H9 (cell line): Measurements from ENCODE around the gene COASY. TPM values are rescaled to one million over a fixed set of nuclear protein-coding genes. Genes with fewer than 3 reads are reported as not detected.

Source experiments
- DNase-seq: peaks from one replicate; pipeline ENCODE4 v3.0.0-alpha.2; 2017
- H2AFZ ChIP-seq: one replicate; pipeline ENCODE4 v1.6.1; 2013; ENCODE audit warnings: mild to moderate bottlenecking, low read length, control low read depth, moderate library complexity
- H2AK5ac ChIP-seq: 2 replicates; pipeline ENCODE4 v1.6.1; 2013; ENCODE audit warnings: low read length, control low read depth, mixed read lengths; ENCODE audit not compliant: insufficient read length
- H2BK120ac ChIP-seq: one replicate; pipeline ENCODE4 v1.6.1; 2013; ENCODE audit warnings: low read depth, mild to moderate bottlenecking, low read length, control low read depth, inconsistent platforms; ENCODE audit not compliant: poor library complexity, severe bottlenecking
- H2BK12ac ChIP-seq: 2 replicates; pipeline ENCODE4 v1.6.1; 2013; ENCODE audit warnings: low read length, control low read depth, mixed read lengths, low read depth; ENCODE audit not compliant: insufficient read length
- H2BK15ac ChIP-seq: 2 replicates; pipeline ENCODE4 v1.6.1; 2013; ENCODE audit warnings: low read depth, low read length, control low read depth
- H2BK20ac ChIP-seq: one replicate; pipeline ENCODE4 v1.6.1; 2013; ENCODE audit warnings: low read depth, mild to moderate bottlenecking, low read length, control low read depth, inconsistent platforms; ENCODE audit not compliant: poor library complexity, severe bottlenecking
- H2BK5ac ChIP-seq: 2 replicates; pipeline ENCODE4 v1.6.1; 2013; ENCODE audit warnings: low read length, control low read depth, mixed read lengths; ENCODE audit not compliant: insufficient read length
- H3K14ac ChIP-seq: 2 replicates; pipeline ENCODE4 v1.6.1; 2013; ENCODE audit warnings: low read length, control low read depth; ENCODE audit not compliant: insufficient read depth
- H3K18ac ChIP-seq: 2 replicates; pipeline ENCODE4 v1.6.1; 2013; ENCODE audit warnings: low read depth, mild to moderate bottlenecking, mixed read lengths, low read length, control low read depth; ENCODE audit not compliant: insufficient read length
- H3K23ac ChIP-seq: 2 replicates; pipeline ENCODE4 v1.6.1; 2013; ENCODE audit warnings: low read length, control low read depth, mixed read lengths, low read depth; ENCODE audit not compliant: insufficient read length
- H3K23me2 ChIP-seq: 2 replicates; pipeline ENCODE4 v1.6.1; 2013; ENCODE audit warnings: low read depth, mild to moderate bottlenecking, mixed read lengths, low read length, control low read depth; ENCODE audit not compliant: insufficient read length, poor library complexity, severe bottlenecking
- H3K27ac ChIP-seq: 2 replicates; pipeline ENCODE4 v1.5.1; 2013; ENCODE audit warnings: low read length, control low read depth, mixed read lengths, low read depth; ENCODE audit not compliant: insufficient read length
- H3K27me3 ChIP-seq: 2 replicates; pipeline ENCODE4 v1.6.1; 2013; ENCODE audit warnings: low read length, control low read depth, inconsistent platforms; ENCODE audit not compliant: insufficient read depth
- H3K4ac ChIP-seq: 2 replicates; pipeline ENCODE4 v1.6.1; 2013; ENCODE audit warnings: low read depth, mild to moderate bottlenecking, control low read depth, inconsistent platforms, low read length, moderate library complexity
- H3K4me1 ChIP-seq: 2 replicates; pipeline ENCODE4 v1.6.1; 2013; ENCODE audit warnings: low read length, control low read depth, inconsistent platforms; ENCODE audit not compliant: insufficient read depth
- H3K4me2 ChIP-seq: 2 replicates; pipeline ENCODE4 v1.6.1; 2013; ENCODE audit warnings: low read length, control low read depth, mixed read lengths; ENCODE audit not compliant: insufficient read length, insufficient read depth
- H3K56ac ChIP-seq: 2 replicates; pipeline ENCODE4 v1.6.1; 2013; ENCODE audit warnings: low read depth, mild to moderate bottlenecking, mixed read lengths, low read length, control low read depth; ENCODE audit not compliant: insufficient read length
- H3K79me1 ChIP-seq: 2 replicates; pipeline ENCODE4 v1.6.1; 2013; ENCODE audit warnings: low read depth, mild to moderate bottlenecking, moderate library complexity, low read length, control low read depth, inconsistent platforms; ENCODE audit not compliant: insufficient read depth, poor library complexity, severe bottlenecking
- H3K79me2 ChIP-seq: 2 replicates; pipeline ENCODE4 v1.6.1; 2013; ENCODE audit warnings: low read length, control low read depth, inconsistent platforms; ENCODE audit not compliant: insufficient read depth
- H3K9ac ChIP-seq: 2 replicates; pipeline ENCODE4 v1.6.1; 2013; ENCODE audit warnings: low read length, control low read depth, mixed read lengths; ENCODE audit not compliant: insufficient read length; ENCODE audit errors: extremely low read depth
- H3K9me3 ChIP-seq: one replicate; pipeline ENCODE4 v1.6.1; 2013; ENCODE audit warnings: low read depth, low read length, inconsistent platforms; ENCODE audit not compliant: control insufficient read depth
- H3T11ph ChIP-seq: one replicate; pipeline ENCODE4 v1.6.1; 2013; ENCODE audit warnings: mild to moderate bottlenecking, low read length, control low read depth, inconsistent platforms
- H4K20me1 ChIP-seq: one replicate; pipeline ENCODE4 v1.6.1; 2013; ENCODE audit not compliant: control insufficient read depth, insufficient read length, insufficient read depth
- H4K5ac ChIP-seq: 2 replicates; pipeline ENCODE4 v1.6.1; 2013; ENCODE audit warnings: low read depth, mild to moderate bottlenecking, mixed read lengths, low read length, control low read depth; ENCODE audit not compliant: insufficient read length
- H4K8ac ChIP-seq: replicated peaks from 2 replicates; pipeline ENCODE4 v1.6.1; 2013; ENCODE audit warnings: low read length, control low read depth, mixed read lengths, low read depth; ENCODE audit not compliant: insufficient read length
- H4K91ac ChIP-seq: 2 replicates; pipeline ENCODE4 v1.6.1; 2013; ENCODE audit warnings: low read depth, mild to moderate bottlenecking, moderate library complexity, mixed read lengths, low read length, control low read depth; ENCODE audit not compliant: insufficient read length
- H3K27ac Mint-ChIP-seq, 3 experiments: 2 replicates in 2 of 3; 3 replicates in 1 of 3; pipeline ENCODE4 v1.8.0; 2020 to 2021; ENCODE audit warnings: mixed read lengths in 3 of 3, mild to moderate bottlenecking in 1 of 3, moderate library complexity in 1 of 3
- H3K27me3 Mint-ChIP-seq: 2 replicates; pipeline ENCODE4 v1.8.0; 2021; ENCODE audit warnings: low read depth, mild to moderate bottlenecking, moderate library complexity, mixed read lengths
- H3K36me3 Mint-ChIP-seq, 3 experiments: 2 replicates in 2 of 3; 3 replicates in 1 of 3; pipeline ENCODE4 v1.8.0; 2020 to 2021; ENCODE audit warnings: low read depth in 3 of 3, mixed read lengths in 3 of 3; ENCODE audit not compliant: insufficient read depth in 1 of 3
- H3K4me1 Mint-ChIP-seq, 2 experiments: 2 replicates each; pipeline ENCODE4 v1.8.0; 2020; ENCODE audit warnings: mixed read lengths in 2 of 2
- H3K4me3 Mint-ChIP-seq, 2 experiments: 2 replicates in 1 of 2; 3 replicates in 1 of 2; pipeline ENCODE4 v1.8.0; 2020 to 2021; ENCODE audit warnings: mild to moderate bottlenecking in 2 of 2, mixed read lengths in 2 of 2, moderate library complexity in 1 of 2
- H3K9me3 Mint-ChIP-seq, 2 experiments: 2 replicates in 1 of 2; 3 replicates in 1 of 2; pipeline ENCODE4 v1.8.0; 2020; ENCODE audit warnings: mild to moderate bottlenecking in 2 of 2, mixed read lengths in 2 of 2, moderate library complexity in 1 of 2
- CTCF ChIP-seq: fragments of 200-600 bp; sonication (generic); conservative IDR thresholded peaks from 3 replicates; pipeline ENCODE4 v1.8.0; 2021; ENCODE audit warnings: antibody characterized with exemption, mild to moderate bottlenecking
- WGBS: extraction: QIAGEN DNeasy Blood & Tissue Kit; methylation state at CpG from one replicate; pipeline ENCODE4 v1.1.7; 2013; ENCODE audit warnings: missing lambda C conversion rate, low lambda C conversion rate, mixed read lengths; ENCODE audit not compliant: insufficient read length; ENCODE audit errors: extremely low coverage; 5-methylcytosine and 5-hydroxymethylcytosine counted together
- total RNA-seq: library from RNA; stranded (reverse); gene quantifications from 2 replicates; pipeline ENCODE4 v1.2.1, GENCODE V29; 2021

Gene COASY
- total RNA-seq, 1 experiment from 2014 or later, result 84.1 TPM

DNA sequence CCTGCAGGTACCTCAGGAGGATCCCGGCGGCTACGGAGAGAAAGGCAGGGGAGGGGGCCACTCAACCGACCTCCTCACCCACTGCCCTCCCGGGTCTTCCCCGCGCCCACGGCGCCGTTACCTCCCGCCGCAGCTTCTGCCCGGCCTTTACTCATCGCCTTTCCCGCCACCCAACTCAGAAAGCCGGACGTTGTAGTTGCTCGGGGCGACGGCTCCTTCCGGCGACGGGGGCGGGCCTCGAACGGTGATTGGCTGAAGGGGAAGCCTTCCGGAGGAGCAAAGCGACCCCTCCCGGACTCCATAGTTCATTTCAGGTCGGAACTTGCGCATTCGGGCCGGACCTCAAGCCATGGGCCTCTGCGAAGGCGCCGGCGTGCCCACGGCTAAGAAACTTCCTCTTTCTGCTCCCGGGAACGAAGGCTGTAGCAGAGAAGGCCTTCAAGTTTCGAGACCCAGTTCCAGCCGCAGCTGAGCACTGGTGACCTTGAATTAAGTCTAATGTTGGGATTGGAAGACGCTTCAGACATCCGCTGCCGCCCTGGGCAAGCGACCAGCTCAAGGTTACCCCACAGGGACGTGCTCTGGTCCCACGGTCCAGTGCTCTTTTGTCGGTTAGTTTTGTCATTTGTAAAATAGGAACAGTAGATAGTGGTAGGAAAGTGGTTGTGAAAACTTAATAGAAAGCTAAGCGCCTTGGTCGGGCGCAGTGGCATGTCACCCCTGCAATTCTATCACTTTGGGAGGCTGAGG lies 15.8 kb downstream of the COASY start, which contains the start of gene PSMC3IP:
TSS of gene PSMC3IP (minus strand) at position 198 of the 750 bp plus-strand sequence. CDS start at position 155, 43 bp downstream.
- Histone ChIP-seq H2BK5ac (no peak within 1 kb of the TSS), H3K9me3 (no peaks in the 10 kb centered on the region), H3K27me3 (no peaks in the 10 kb centered on the region; the same call in 1 of the 2 replicates), H4K20me1 (no peaks in the 10 kb centered on the region), H3K79me1 (no peaks in the 10 kb centered on the region), H3K4me2 (peak within 1 kb of the TSS; percentile 84), H2AK5ac (no peak within 1 kb of the TSS), H3T11ph (no peak within 1 kb of the TSS), H2BK120ac (no peak within 1 kb of the TSS), H3K4me1 (no peaks in the 10 kb centered on the region), H2AFZ (no peak within 1 kb of the TSS), H3K14ac (peak within 1 kb of the TSS; percentile 69; the same call in 1 of the 2 replicates), H3K79me2 (no peaks in the 10 kb centered on the region), H4K91ac (no peak within 1 kb of the TSS), H3K27ac (no peak within 1 kb of the TSS), H2BK12ac (no peak within 1 kb of the TSS), H3K56ac (no peak within 1 kb of the TSS), H3K23ac (no peak within 1 kb of the TSS), H3K9ac (peak within 1 kb of the TSS; percentile 88), H4K8ac (no peak within 1 kb of the TSS), H2BK20ac (no peak within 1 kb of the TSS), H3K4ac (no peak within 1 kb of the TSS), H3K23me2 (peaks cover 3% of the 10 kb centered on the region), H4K5ac (no peak within 1 kb of the TSS), H3K18ac (peak within 1 kb of the TSS; percentile 44), H2BK15ac (no peak within 1 kb of the TSS)
- peak; percentile 54; the same call in 2 of the 3 replicates for TF ChIP-seq CTCF
- H3K9me3 Mint-ChIP-seq, result no peaks in the 10 kb centered on the region
- H3K4me3 Mint-ChIP-seq, result peak within 1 kb of the TSS; percentile 97 to 99
- H3K27ac Mint-ChIP-seq, result peak within 1 kb of the TSS; percentile 98 to 100 (median 99)
- peaks cover 19 to 72% (median 55%) of the 10 kb centered on the region in 3 experiments; a peak in 6 of 7 replicates for H3K36me3 Mint-ChIP-seq
- DNase-seq, result peak; percentile 98
- H3K4me1 Mint-ChIP-seq, result peaks cover 20 to 21% of the 10 kb centered on the region in 2 experiments
- H3K27me3 Mint-ChIP-seq, result peaks cover 1% of the 10 kb centered on the region; the same call in 1 of the 2 replicates
- WGBS, result no CpG with 5 or more reads among the region's 52 CpGs
